Memory B cell (primary cell): ENCODE results near the gene LRTM1.

Experiments
- ATAC-seq: fragments of 150-1000 bp; cut with Tn5 transposase; 2 replicates; pipeline ENCODE4 v1.10.0; 2021; ENCODE audit warnings: low read depth, mild to moderate bottlenecking, moderate library complexity
- DNase-seq, 2 donors: peaks; one replicate each; pipeline ENCODE4 v3.0.0; 2022; ENCODE audit warnings: low spot score in 2 of 2
- H3K27ac Mint-ChIP-seq: one replicate; pipeline ENCODE4 v1.8.0; 2022; ENCODE audit warnings: mild to moderate bottlenecking, moderate library complexity, mixed read lengths
- H3K27me3 Mint-ChIP-seq: one replicate; pipeline ENCODE4 v1.8.0; 2022; ENCODE audit warnings: mixed read lengths
- H3K36me3 Mint-ChIP-seq: one replicate; pipeline ENCODE4 v1.8.0; 2022; ENCODE audit warnings: mild to moderate bottlenecking, mixed read lengths
- H3K4me1 Mint-ChIP-seq: one replicate; pipeline ENCODE4 v1.8.0; 2022; ENCODE audit warnings: mixed read lengths
- H3K4me3 Mint-ChIP-seq: one replicate; pipeline ENCODE4 v1.8.0; 2022; ENCODE audit warnings: mild to moderate bottlenecking, moderate library complexity, mixed read lengths
- H3K9me3 Mint-ChIP-seq: one replicate; pipeline ENCODE4 v1.8.0; 2022; ENCODE audit warnings: mixed read lengths

Gene LRTM1

GRCh38 chr3:54870423-54870822, 57.4 kb downstream of the LRTM1 start:
- H3K27me3 Mint-ChIP-seq, result no peaks in the 10 kb centered on the region
- no peaks in the 10 kb centered on the region for H3K9me3 Mint-ChIP-seq
- ATAC-seq (no peak), DNase-seq (no peak)
- no peak overlapping the region for H3K4me3 Mint-ChIP-seq
- no peak overlapping the region for H3K27ac Mint-ChIP-seq
- H3K36me3 Mint-ChIP-seq, result no peaks in the 10 kb centered on the region
- H3K4me1 Mint-ChIP-seq, result no peaks in the 10 kb centered on the region
